ENCODE results near the gene ALKBH4. TPM values are rescaled to one million over a fixed set of nuclear protein-coding genes. Genes with fewer than 3 reads are reported as not detected.

ALKBH4 gene
- polyA plus RNA-seq, 1 donor (not counting 4 experiments of a cell fraction or from before 2014, with no cell fraction given) = 3.1 TPM

DNA sequence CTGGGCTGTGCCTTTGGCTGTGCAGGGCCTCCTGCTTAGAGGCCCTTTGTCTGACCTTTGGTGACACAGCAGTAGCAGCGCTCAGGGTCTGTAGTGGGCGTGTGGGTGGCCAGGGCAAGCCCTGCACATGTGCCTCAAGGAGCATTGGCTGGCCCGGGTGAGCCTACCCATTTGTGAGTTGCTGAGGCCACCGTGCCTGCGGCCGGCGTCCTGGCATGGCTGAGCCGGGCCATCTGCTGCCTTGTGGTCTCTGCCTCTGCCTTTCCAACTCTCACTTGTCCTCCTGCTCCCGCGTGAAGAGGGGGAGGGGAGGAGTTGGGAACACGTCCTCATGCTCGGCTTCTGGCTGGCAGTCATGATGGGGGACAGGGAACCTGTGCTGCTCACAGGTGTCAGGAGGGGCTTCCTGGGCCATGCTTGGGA, 40.5 kb downstream of the ALKBH4 start:
- Histone ChIP-seq H3K4me1 (ENCODE audit: control insufficient read depth, extremely low read depth, insufficient read depth, low read length) (no peaks in the 10 kb centered on the region), H3K79me2 (ENCODE audit: control insufficient read depth, insufficient read depth, low read length) (no peaks in the 10 kb centered on the region), H2AFZ (ENCODE audit: control insufficient read depth, low read length) (no peak overlapping the region), H3K9me3 (ENCODE audit: control insufficient read depth, low read depth, low read length) (no peaks in the 10 kb centered on the region), H3K9ac (ENCODE audit: control insufficient read depth, extremely low read depth, insufficient read depth, low read length) (no peak overlapping the region), H3K27me3 (ENCODE audit: control insufficient read depth, extremely low read depth, insufficient read depth, low read length) (no peaks in the 10 kb centered on the region), H3K27ac (ENCODE audit: control insufficient read depth, insufficient read depth, low read length) (no peak overlapping the region), H3K4me3 (ENCODE audit: control insufficient read depth in 2 of 3, extremely low read depth in 1 of 3, insufficient read depth in 2 of 3, low read depth in 1 of 3, low read length in 3 of 3) (no peak overlapping the region), H3K36me3 (ENCODE audit: control insufficient read depth in 2 of 2, extremely low read depth in 1 of 2, insufficient read depth in 2 of 2, low read length in 2 of 2) (peaks cover 20 to 26% of the 10 kb centered on the region in 2 experiments), H3K9me1 (ENCODE audit: control insufficient read depth, extremely low read depth, insufficient read depth, low read length) (no peaks in the 10 kb centered on the region), H3K4me2 (ENCODE audit: control insufficient read depth, extremely low read depth, insufficient read depth, low read depth, low read length) (no peak overlapping the region), H4K20me1 (ENCODE audit: control insufficient read depth, extremely low read depth, insufficient read depth, low read length) (no peaks in the 10 kb centered on the region)
- TF ChIP-seq, protein P1, sequence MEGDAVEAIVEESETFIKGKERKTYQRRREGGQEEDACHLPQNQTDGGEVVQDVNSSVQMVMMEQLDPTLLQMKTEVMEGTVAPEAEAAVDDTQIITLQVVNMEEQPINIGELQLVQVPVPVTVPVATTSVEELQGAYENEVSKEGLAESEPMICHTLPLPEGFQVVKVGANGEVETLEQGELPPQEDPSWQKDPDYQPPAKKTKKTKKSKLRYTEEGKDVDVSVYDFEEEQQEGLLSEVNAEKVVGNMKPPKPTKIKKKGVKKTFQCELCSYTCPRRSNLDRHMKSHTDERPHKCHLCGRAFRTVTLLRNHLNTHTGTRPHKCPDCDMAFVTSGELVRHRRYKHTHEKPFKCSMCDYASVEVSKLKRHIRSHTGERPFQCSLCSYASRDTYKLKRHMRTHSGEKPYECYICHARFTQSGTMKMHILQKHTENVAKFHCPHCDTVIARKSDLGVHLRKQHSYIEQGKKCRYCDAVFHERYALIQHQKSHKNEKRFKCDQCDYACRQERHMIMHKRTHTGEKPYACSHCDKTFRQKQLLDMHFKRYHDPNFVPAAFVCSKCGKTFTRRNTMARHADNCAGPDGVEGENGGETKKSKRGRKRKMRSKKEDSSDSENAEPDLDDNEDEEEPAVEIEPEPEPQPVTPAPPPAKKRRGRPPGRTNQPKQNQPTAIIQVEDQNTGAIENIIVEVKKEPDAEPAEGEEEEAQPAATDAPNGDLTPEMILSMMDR (optimal IDR thresholded peaks at IDR 0.05 in 1 of 3, IDR thresholded peaks at IDR 0.05 in 1 of 3, conservative IDR thresholded peaks at IDR 0.05 in 1 of 3; ENCODE audit: extremely low read depth in 1 of 3, insufficient read depth in 2 of 3, low read length in 3 of 3) = no peak
- TF ChIP-seq EZH2 (IDR thresholded peaks at IDR 0.05; ENCODE audit: low read length) = no peak
- DNase-seq (ENCODE audit: low read depth, low spot score) (no peak), FAIRE-seq (no peak)
- dilution Hi-C loops (cut with MboI; ENCODE audit: extremely low pct_ligation_motif_present, low sequenced_read_pairs) = no loop called here

DNA sequence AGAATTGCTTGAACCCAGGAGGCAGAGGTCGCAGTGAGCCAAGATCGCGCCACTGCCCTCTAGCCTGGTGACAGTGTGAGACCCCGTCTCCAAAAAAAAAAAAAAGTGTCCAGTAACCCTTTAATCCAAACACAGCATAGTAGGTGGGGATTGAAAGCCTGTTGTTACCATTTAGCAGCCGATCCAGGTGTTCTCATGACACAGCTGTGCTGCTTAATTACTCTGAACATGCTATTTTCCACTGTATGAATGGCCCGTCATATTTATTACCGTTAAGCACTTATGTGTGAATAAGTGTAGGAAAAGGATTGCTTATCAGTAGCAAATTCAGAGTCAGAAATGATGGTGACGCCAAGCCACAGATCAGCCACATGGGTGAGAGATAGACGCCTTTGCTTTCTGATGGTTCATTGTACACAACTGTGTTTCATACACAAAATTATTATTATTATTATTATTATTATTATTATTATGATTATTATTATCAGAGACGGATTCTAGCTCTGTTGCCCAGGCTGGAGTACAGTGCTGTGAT, 42.9 kb downstream of the ALKBH4 start:
- H3K9me3 ChIP-seq (ENCODE audit: control insufficient read depth, low read depth, low read length) = no peaks in the 10 kb centered on the region
- no peaks in the 10 kb centered on the region for H4K20me1 ChIP-seq (ENCODE audit: control insufficient read depth, extremely low read depth, insufficient read depth, low read length)
- TF ChIP-seq, protein P1 (optimal IDR thresholded peaks at IDR 0.05 in 1 of 3, IDR thresholded peaks at IDR 0.05 in 1 of 3, conservative IDR thresholded peaks at IDR 0.05 in 1 of 3; ENCODE audit: extremely low read depth in 1 of 3, insufficient read depth in 2 of 3, low read length in 3 of 3) = no peak
- no peak for TF ChIP-seq EZH2 (IDR thresholded peaks at IDR 0.05; ENCODE audit: low read length)
- H2AFZ ChIP-seq (ENCODE audit: control insufficient read depth, low read length) = no peak overlapping the region
- H3K79me2 ChIP-seq (ENCODE audit: control insufficient read depth, insufficient read depth, low read length) = no peaks in the 10 kb centered on the region
- peaks cover 22 to 31% of the 10 kb centered on the region in 2 experiments for H3K36me3 ChIP-seq (ENCODE audit: control insufficient read depth in 2 of 2, extremely low read depth in 1 of 2, insufficient read depth in 2 of 2, low read length in 2 of 2)
- dilution Hi-C loops (cut with MboI; ENCODE audit: extremely low pct_ligation_motif_present, low sequenced_read_pairs) = no loop called here
- FAIRE-seq = no peak
- no peaks in the 10 kb centered on the region for H3K9me1 ChIP-seq (ENCODE audit: control insufficient read depth, extremely low read depth, insufficient read depth, low read length)
- no peak overlapping the region for H3K9ac ChIP-seq (ENCODE audit: control insufficient read depth, extremely low read depth, insufficient read depth, low read length)
- no peaks in the 10 kb centered on the region for H3K4me1 ChIP-seq (ENCODE audit: control insufficient read depth, extremely low read depth, insufficient read depth, low read length)
- H3K27me3 ChIP-seq (ENCODE audit: control insufficient read depth, extremely low read depth, insufficient read depth, low read length) = no peaks in the 10 kb centered on the region
- H3K4me2 ChIP-seq (ENCODE audit: control insufficient read depth, extremely low read depth, insufficient read depth, low read depth, low read length) = no peak overlapping the region
- DNase-seq (ENCODE audit: low read depth, low spot score) = no peak
- no peak overlapping the region for H3K27ac ChIP-seq (ENCODE audit: control insufficient read depth, insufficient read depth, low read length)
- H3K4me3 ChIP-seq (ENCODE audit: control insufficient read depth in 2 of 3, extremely low read depth in 1 of 3, insufficient read depth in 2 of 3, low read depth in 1 of 3, low read length in 3 of 3) = no peak overlapping the region
